ENCODE results near the gene MARCHF11. TPM values are rescaled to one million over a fixed set of nuclear protein-coding genes. Genes with fewer than 3 reads are reported as not detected.

The MARCHF11 gene
- total and polyA plus RNA-seq, 2 donors (not counting 1 experiment from before 2014, with no cell fraction given) = not detected

- 30% methylated on average over 2 of the region's 3 CpGs for WGBS (ENCODE audit: insufficient coverage)
- Histone ChIP-seq H3K27ac (ENCODE audit: low read length in 2 of 2) (no peak overlapping the region), H3K4me3 (ENCODE audit: control extremely low read depth in 1 of 5, extremely low read depth in 1 of 5, insufficient read depth in 1 of 5, low read depth in 2 of 5, low read length in 4 of 5) (no peak overlapping the region), H3K9me3 (ENCODE audit: control extremely low read depth in 1 of 3, control insufficient read depth in 2 of 3, insufficient read depth in 1 of 3, low read length in 2 of 3) (no peaks in the 10 kb centered on the region), H2AFZ (ENCODE audit: insufficient read depth, low read depth, low read length, poor library complexity, severe bottlenecking) (no peak overlapping the region), H3K4me2 (replicated peaks; ENCODE audit: low read depth, low read length, poor library complexity, severe bottlenecking) (no peak overlapping the region), H4K20me1 (ENCODE audit: control insufficient read depth, insufficient read depth, low read length, poor library complexity, severe bottlenecking) (no peaks in the 10 kb centered on the region), H3K4me1 (ENCODE audit: control insufficient read depth in 2 of 2, insufficient read depth in 2 of 2, low read length in 2 of 2) (no peaks in the 10 kb centered on the region), H3K36me3 (replicated peaks in 1 of 2; ENCODE audit: control extremely low read depth in 1 of 2, control insufficient read depth in 1 of 2, extremely low read depth in 1 of 2, insufficient read depth in 2 of 2, low read length in 1 of 2) (no peaks in the 10 kb centered on the region), H3K9ac (ENCODE audit: low read length) (no peak overlapping the region), H3K27me3 (replicated peaks in 1 of 4; ENCODE audit: control extremely low read depth in 1 of 4, control insufficient read depth in 3 of 4, insufficient read depth in 4 of 4, low read length in 3 of 4) (no peaks in the 10 kb centered on the region), H3K79me2 (ENCODE audit: control insufficient read depth, insufficient read depth, low read length) (no peaks in the 10 kb centered on the region)
- H3K27me3 Mint-ChIP-seq = no peaks in the 10 kb centered on the region
- ATAC-seq (ENCODE audit: low read depth) (no peak), DNase-seq (no peak)
- H3K27ac Mint-ChIP-seq = no peak overlapping the region
- H3K4me1 Mint-ChIP-seq = no peaks in the 10 kb centered on the region
- POLR2A ChIA-PET = no interaction called here
- CTCF ChIA-PET = no interaction called here
- intact Hi-C loops (cut with micrococcal nuclease) = no loop called here
- TF ChIP-seq CTCF (IDR thresholded peaks at IDR 0.05) (no peak), EZH2 (IDR thresholded peaks at IDR 0.05; ENCODE audit: borderline replicate concordance, insufficient read depth, low read depth, low read length, poor library complexity, severe bottlenecking) (no peak)
- no peak overlapping the region for H3K4me3 Mint-ChIP-seq
- peaks cover 5% of the 10 kb centered on the region for H3K9me3 Mint-ChIP-seq (ENCODE audit: insufficient read depth)
Observed at GRCh38 chr5:16018970-16019369, 160.6 kb downstream of the MARCHF11 start.

GRCh38 chr5:16017720-16018119 is 161.9 kb downstream of the MARCHF11 start:
- DNase-seq = no peak
- intact Hi-C loops (cut with micrococcal nuclease) = no loop called here
- ChIA-PET POLR2A (no interaction called here), CTCF (no interaction called here)
- no peak overlapping the region for H3K4me3 ChIP-seq (ENCODE audit: control extremely low read depth in 1 of 5, extremely low read depth in 1 of 5, insufficient read depth in 1 of 5, low read depth in 2 of 5, low read length in 4 of 5)
- no peak overlapping the region for H2AFZ ChIP-seq (ENCODE audit: insufficient read depth, low read depth, low read length, poor library complexity, severe bottlenecking)
- Mint-ChIP-seq H3K4me3 (no peak overlapping the region), H3K27ac (no peak overlapping the region), H3K9me3 (ENCODE audit: insufficient read depth) (peaks cover 5% of the 10 kb centered on the region), H3K4me1 (no peaks in the 10 kb centered on the region), H3K27me3 (no peaks in the 10 kb centered on the region)
- H3K9ac ChIP-seq (ENCODE audit: low read length) = no peak overlapping the region
- H3K4me1 ChIP-seq (ENCODE audit: control insufficient read depth in 2 of 2, insufficient read depth in 2 of 2, low read length in 2 of 2) = no peaks in the 10 kb centered on the region
- H3K79me2 ChIP-seq (ENCODE audit: control insufficient read depth, insufficient read depth, low read length) = no peaks in the 10 kb centered on the region
- no peaks in the 10 kb centered on the region for H3K36me3 ChIP-seq (replicated peaks in 1 of 2; ENCODE audit: control extremely low read depth in 1 of 2, control insufficient read depth in 1 of 2, extremely low read depth in 1 of 2, insufficient read depth in 2 of 2, low read length in 1 of 2)
- ATAC-seq (ENCODE audit: low read depth) = no peak
- H3K27me3 ChIP-seq (replicated peaks in 1 of 4; ENCODE audit: control extremely low read depth in 1 of 4, control insufficient read depth in 3 of 4, insufficient read depth in 4 of 4, low read length in 3 of 4) = no peaks in the 10 kb centered on the region
- no CpG with 5 or more reads among the region's 2 CpGs for WGBS (ENCODE audit: insufficient coverage)
- no peak overlapping the region for H3K27ac ChIP-seq (ENCODE audit: low read length in 2 of 2)
- no peaks in the 10 kb centered on the region for H4K20me1 ChIP-seq (ENCODE audit: control insufficient read depth, insufficient read depth, low read length, poor library complexity, severe bottlenecking)
- no peak for TF ChIP-seq CTCF (IDR thresholded peaks at IDR 0.05)
- no peak for TF ChIP-seq EZH2 (IDR thresholded peaks at IDR 0.05; ENCODE audit: borderline replicate concordance, insufficient read depth, low read depth, low read length, poor library complexity, severe bottlenecking)
- H3K4me2 ChIP-seq (replicated peaks; ENCODE audit: low read depth, low read length, poor library complexity, severe bottlenecking) = no peak overlapping the region
- no peaks in the 10 kb centered on the region for H3K9me3 ChIP-seq (ENCODE audit: control extremely low read depth in 1 of 3, control insufficient read depth in 2 of 3, insufficient read depth in 1 of 3, low read length in 2 of 3)

Small RNA genes within 50 kb of the gene (small RNA-seq; reads per million reads assigned to genes)
- not detected for gene RNA5SP178 (ENCODE audit: insufficient read length, low read depth, low replicate concordance)
